Kidney epithelial cell (primary cell): ENCODE data around the gene FMN1. TPM values are rescaled to one million over a fixed set of nuclear protein-coding genes. Genes with fewer than 3 reads are reported as not detected.

Experiments
- DNase-seq: peaks from one replicate; pipeline ENCODE4 v3.0.0-alpha.2; 2010; ENCODE audit warnings: low read depth
- H3K27me3 ChIP-seq: 2 replicates; pipeline ENCODE4 v1.6.0; 2011; ENCODE audit warnings: low read length; ENCODE audit not compliant: control insufficient read depth, insufficient read depth
- H3K36me3 ChIP-seq: 2 replicates; pipeline ENCODE4 v1.5.1; 2011; ENCODE audit warnings: low read length; ENCODE audit not compliant: control insufficient read depth, insufficient read depth
- H3K4me3 ChIP-seq: 2 replicates; pipeline ENCODE4 v1.5.1; 2011; ENCODE audit warnings: low read depth, mild to moderate bottlenecking, control low read depth, low read length
- total RNA-seq: library from RNA; depleted of rRNA; stranded (reverse); fragments of >200 nt; gene quantifications from 2 replicates; pipeline ENCODE4 v1.2.3, GENCODE V29; 2015
- TF ChIP-seq, protein P1 (sequence below): IDR thresholded peaks from 2 replicates; pipeline ENCODE4 v1.5.1; 2011; ENCODE audit warnings: mild to moderate bottlenecking, moderate library complexity, low read length, control low read depth, inconsistent platforms; ENCODE audit not compliant: insufficient read depth, poor library complexity, severe bottlenecking

The FMN1 gene
- total RNA-seq, 1 donor from 2014 or later: 4.5 TPM

DNA sequence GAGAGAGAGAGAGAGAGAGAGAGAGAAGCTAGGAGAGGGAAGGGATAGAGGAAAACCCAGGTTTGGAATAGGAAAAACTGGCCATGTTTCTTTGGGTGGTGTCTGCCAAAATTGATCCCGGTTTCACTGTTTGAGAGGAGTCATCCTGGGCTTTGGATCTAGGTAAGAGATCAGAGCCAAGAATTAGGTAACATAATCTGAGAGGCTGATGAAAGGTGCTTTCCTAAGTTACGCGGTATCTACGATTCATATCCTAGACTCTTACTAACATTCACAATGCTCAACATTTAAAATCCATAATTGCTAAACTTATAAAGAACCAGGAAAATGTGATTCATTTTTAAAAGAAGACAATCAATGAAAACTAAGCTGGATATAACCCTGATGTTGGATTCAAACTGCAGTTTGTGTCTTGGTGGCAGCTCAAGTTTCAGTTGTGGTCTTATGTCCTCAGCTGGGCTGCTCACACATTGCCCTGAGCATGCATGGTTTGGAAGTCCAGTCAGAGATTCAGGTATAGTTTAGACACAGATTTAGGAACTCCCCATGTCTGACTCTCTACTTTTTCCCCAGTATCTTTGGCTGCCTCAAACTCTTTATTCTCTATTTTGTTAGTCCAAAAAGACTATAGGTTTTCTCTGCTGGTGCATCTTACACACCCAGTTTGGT is 42.5 kb upstream of the FMN1 start:
- no peak for DNase-seq
- Histone ChIP-seq H3K36me3 (no peaks in the 10 kb centered on the region), H3K27me3 (no peaks in the 10 kb centered on the region), H3K4me3 (no peak overlapping the region)
- TF ChIP-seq, protein P1, sequence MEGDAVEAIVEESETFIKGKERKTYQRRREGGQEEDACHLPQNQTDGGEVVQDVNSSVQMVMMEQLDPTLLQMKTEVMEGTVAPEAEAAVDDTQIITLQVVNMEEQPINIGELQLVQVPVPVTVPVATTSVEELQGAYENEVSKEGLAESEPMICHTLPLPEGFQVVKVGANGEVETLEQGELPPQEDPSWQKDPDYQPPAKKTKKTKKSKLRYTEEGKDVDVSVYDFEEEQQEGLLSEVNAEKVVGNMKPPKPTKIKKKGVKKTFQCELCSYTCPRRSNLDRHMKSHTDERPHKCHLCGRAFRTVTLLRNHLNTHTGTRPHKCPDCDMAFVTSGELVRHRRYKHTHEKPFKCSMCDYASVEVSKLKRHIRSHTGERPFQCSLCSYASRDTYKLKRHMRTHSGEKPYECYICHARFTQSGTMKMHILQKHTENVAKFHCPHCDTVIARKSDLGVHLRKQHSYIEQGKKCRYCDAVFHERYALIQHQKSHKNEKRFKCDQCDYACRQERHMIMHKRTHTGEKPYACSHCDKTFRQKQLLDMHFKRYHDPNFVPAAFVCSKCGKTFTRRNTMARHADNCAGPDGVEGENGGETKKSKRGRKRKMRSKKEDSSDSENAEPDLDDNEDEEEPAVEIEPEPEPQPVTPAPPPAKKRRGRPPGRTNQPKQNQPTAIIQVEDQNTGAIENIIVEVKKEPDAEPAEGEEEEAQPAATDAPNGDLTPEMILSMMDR: no peak

DNA sequence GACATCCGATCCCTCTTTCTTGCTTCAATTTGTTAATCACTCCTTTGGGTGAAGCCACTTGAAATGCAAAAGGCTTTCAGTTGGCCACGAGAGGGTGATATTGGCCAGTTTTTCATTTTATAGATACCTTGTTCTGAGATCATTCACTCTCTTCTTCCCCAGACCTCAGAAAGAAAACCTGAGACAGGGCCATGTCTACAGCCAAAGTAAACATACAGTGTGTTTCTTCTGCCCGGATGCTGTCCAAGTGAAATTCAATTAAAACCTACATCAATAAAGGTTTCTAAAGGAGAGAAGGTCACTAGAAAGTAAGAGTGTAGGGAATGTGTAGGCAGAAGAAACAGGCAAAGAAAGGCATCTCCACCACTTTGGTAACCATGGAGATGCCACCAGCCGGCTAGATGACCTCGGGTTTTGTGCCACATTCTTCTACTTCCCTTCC is 39.5 kb upstream of the FMN1 start:
- no peaks in the 10 kb centered on the region for H3K36me3 ChIP-seq
- no peak overlapping the region for H3K4me3 ChIP-seq
- TF ChIP-seq, protein P1: peak; percentile 65
- peak; percentile 38 for DNase-seq
- H3K27me3 ChIP-seq: no peaks in the 10 kb centered on the region

- Histone ChIP-seq H3K4me3 (no peak overlapping the region), H3K36me3 (no peaks in the 10 kb centered on the region), H3K27me3 (no peaks in the 10 kb centered on the region)
- DNase-seq: peak; percentile 23
- TF ChIP-seq, protein P1: peak; percentile 65
Measured at GRCh38 chr15:33226559-33227181, 32.2 kb upstream of the FMN1 start.

GRCh38 chr15:33218071-33218491 is 23.6 kb upstream of the FMN1 start:
- Histone ChIP-seq H3K27me3 (no peaks in the 10 kb centered on the region), H3K36me3 (no peaks in the 10 kb centered on the region), H3K4me3 (no peak overlapping the region)
- no peak for DNase-seq
- TF ChIP-seq, protein P1: no peak

GRCh38 chr15:33215941-33216872 is 21.7 kb upstream of the FMN1 start:
- TF ChIP-seq, protein P1: peak; percentile 76
- DNase-seq: no peak
- no peaks in the 10 kb centered on the region for H3K27me3 ChIP-seq
- H3K4me3 ChIP-seq: no peak overlapping the region
- H3K36me3 ChIP-seq: no peaks in the 10 kb centered on the region
